Upper lobe of left lung (tissue), 6 donors: ENCODE results near the gene OSBP2. TPM values are rescaled to one million over a fixed set of nuclear protein-coding genes. Genes with fewer than 3 reads are reported as not detected.

Source experiments
- ATAC-seq, 2 donors: fragments of 200-7000 bp; cut with Tn5 transposase; one replicate each; pipeline ENCODE4 v1.9.1; 2022; ENCODE audit warnings: mild to moderate bottlenecking in 2 of 2, moderate library complexity in 2 of 2; ENCODE audit not compliant: low FRiP score in 2 of 2
- DNase-seq, 2 donors: peaks; one replicate each; pipeline ENCODE4 v3.0.0-alpha.2; 2019 to 2020
- H3K27ac ChIP-seq, 4 donors: fragments of 200-600 bp; sonication (generic); one replicate each; pipeline ENCODE4 v1.5.1; 2016 to 2019
- H3K27me3 ChIP-seq, 4 donors: fragments of 200-600 bp; sonication (generic); one replicate each; pipeline ENCODE4 v1.5.1; 2017 to 2019
- H3K36me3 ChIP-seq, 4 donors: fragments of 200-600 bp; sonication (generic); one replicate each; pipeline ENCODE4 v1.5.1; 2016 to 2019
- H3K4me1 ChIP-seq, 4 donors: fragments of 200-600 bp; sonication (generic); one replicate each; pipeline ENCODE4 v1.5.1; 2018 to 2019
- H3K4me3 ChIP-seq, 4 donors: fragments of 200-600 bp; sonication (generic); one replicate each; pipeline ENCODE4 v1.5.1; 2017 to 2019; ENCODE audit warnings: mild to moderate bottlenecking in 2 of 4, moderate library complexity in 1 of 4
- H3K9me3 ChIP-seq, 4 donors: fragments of 200-600 bp; sonication (generic); one replicate each; pipeline ENCODE4 v1.5.1; 2018 to 2019
- EP300 ChIP-seq, 4 donors: sonication (generic); formaldehyde crosslinking; IDR thresholded peaks; one replicate each; pipeline ENCODE4 v1.5.1; 2017; ENCODE audit warnings: antibody characterized with exemption in 4 of 4, control low read depth in 2 of 4
- POLR2A ChIP-seq, 4 donors: fragments of 450-650 bp; IDR thresholded peaks; one replicate each; pipeline ENCODE4 v1.5.1; 2016 to 2017; ENCODE audit warnings: antibody characterized with exemption in 4 of 4, mild to moderate bottlenecking in 2 of 4
- POLR2AphosphoS5 ChIP-seq, 2 donors: sonication (generic); formaldehyde crosslinking; IDR thresholded peaks; one replicate each; pipeline ENCODE4 v1.5.1; 2017; ENCODE audit warnings: antibody characterized with exemption in 2 of 2
- WGBS, 2 donors: methylation state at CpG; one replicate each; pipeline ENCODE4 v1.1.5; 2017 to 2018; 5-methylcytosine and 5-hydroxymethylcytosine counted together
- total RNA-seq, 6 donors: library from RNA; depleted of rRNA in 4 of 6; stranded (reverse); fragments of >200 nt in 4 of 6; gene quantifications; one replicate each; pipeline versions ENCODE4 v1.1.0 to v1.2.1, GENCODE V29; 2016 to 2021
- TF ChIP-seq, protein P1 (sequence below), 6 experiments: fragments of 450-650 bp in 4 of 6; fragments of 200-600 bp in 2 of 6; sonication (generic) in 2 of 6; IDR thresholded peaks; one replicate each; pipeline ENCODE4 v1.5.1; 2016 to 2019; ENCODE audit warnings: antibody characterized with exemption in 6 of 6
- donor health status: DM: no; HTN: no; CAD: no; lungs with moderate emphysema.
- donor health status: DM: no; HTN: yes; CAD: no; lungs with severe emphysema.

Gene OSBP2
- total RNA-seq, 6 donors from 2014 or later: 3.5 to 14.5 (median 5.0) TPM

DNA sequence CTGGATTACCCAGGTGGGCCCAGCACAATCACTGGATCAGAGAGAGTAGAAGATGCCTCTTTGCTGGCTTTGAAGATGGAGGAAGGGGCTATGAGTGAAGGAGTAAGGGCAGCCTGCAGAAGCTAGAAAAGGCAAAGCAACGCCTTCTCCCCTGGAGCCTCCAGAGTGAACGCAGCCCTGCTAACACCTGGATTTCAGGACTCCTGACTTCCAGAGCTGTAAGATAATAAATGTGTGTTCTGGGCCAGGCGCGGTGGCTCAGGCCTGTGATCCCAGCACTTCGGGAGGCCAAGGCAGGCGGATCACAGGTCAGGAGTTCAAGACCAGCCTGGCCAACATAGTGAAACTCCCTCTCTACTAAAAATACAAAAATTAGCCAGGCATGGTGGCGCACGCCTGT, 171.5 kb downstream of the OSBP2 start:
- no peak for ATAC-seq
- 87 to 88% methylated on average over 8 of the region's 8 CpGs for WGBS, 2 donors
- H3K27ac ChIP-seq: no peak overlapping the region
- H3K4me3 ChIP-seq: no peak overlapping the region
- no peak for DNase-seq
- H3K4me1 ChIP-seq: no peaks in the 10 kb centered on the region
- no peaks in the 10 kb centered on the region for H3K36me3 ChIP-seq
- no peaks in the 10 kb centered on the region for H3K9me3 ChIP-seq
- H3K27me3 ChIP-seq: no peaks in the 10 kb centered on the region
- TF ChIP-seq POLR2AphosphoS5 (IDR thresholded peaks at IDR 0.05): no peak
- TF ChIP-seq POLR2A (IDR thresholded peaks at IDR 0.05): no peak
- TF ChIP-seq, protein P1, sequence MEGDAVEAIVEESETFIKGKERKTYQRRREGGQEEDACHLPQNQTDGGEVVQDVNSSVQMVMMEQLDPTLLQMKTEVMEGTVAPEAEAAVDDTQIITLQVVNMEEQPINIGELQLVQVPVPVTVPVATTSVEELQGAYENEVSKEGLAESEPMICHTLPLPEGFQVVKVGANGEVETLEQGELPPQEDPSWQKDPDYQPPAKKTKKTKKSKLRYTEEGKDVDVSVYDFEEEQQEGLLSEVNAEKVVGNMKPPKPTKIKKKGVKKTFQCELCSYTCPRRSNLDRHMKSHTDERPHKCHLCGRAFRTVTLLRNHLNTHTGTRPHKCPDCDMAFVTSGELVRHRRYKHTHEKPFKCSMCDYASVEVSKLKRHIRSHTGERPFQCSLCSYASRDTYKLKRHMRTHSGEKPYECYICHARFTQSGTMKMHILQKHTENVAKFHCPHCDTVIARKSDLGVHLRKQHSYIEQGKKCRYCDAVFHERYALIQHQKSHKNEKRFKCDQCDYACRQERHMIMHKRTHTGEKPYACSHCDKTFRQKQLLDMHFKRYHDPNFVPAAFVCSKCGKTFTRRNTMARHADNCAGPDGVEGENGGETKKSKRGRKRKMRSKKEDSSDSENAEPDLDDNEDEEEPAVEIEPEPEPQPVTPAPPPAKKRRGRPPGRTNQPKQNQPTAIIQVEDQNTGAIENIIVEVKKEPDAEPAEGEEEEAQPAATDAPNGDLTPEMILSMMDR (IDR thresholded peaks at IDR 0.05): no peak
- no peak for TF ChIP-seq EP300 (IDR thresholded peaks at IDR 0.05)

DNA sequence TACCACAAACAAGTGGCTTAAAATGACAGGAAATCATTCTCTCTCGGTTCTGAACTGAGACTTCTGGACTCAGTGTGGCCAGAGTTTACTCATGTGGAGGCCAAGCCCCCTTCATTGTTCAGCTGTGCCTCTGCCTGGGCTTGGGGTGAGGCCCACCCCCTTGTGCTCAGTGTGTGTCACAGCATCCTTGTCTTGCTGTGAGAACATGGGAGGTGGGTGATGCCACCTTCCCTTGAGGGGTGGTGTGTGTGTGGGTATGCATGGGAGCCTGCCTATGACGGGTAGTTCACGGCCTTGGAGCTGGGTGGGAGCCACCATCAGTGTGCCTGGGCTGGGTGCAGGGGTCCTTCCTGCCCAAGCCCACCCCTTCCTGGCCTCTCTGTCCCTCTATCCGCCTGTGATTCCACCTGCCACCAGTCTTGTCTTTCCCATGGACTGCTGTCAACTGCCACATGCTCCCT, 172.2 kb downstream of the OSBP2 start:
- WGBS, 2 donors: 62 to 78% methylated on average over 4 of the region's 4 CpGs
- H3K4me3 ChIP-seq: no peak overlapping the region
- ATAC-seq (no peak), DNase-seq (no peak)
- H3K9me3 ChIP-seq: no peaks in the 10 kb centered on the region
- no peaks in the 10 kb centered on the region for H3K36me3 ChIP-seq
- H3K27ac ChIP-seq: no peak overlapping the region
- no peaks in the 10 kb centered on the region for H3K4me1 ChIP-seq
- H3K27me3 ChIP-seq: no peaks in the 10 kb centered on the region
- TF ChIP-seq, protein P1 (IDR thresholded peaks at IDR 0.05): peak in 2 of 6 experiments; percentile 11 to 19
- no peak for TF ChIP-seq POLR2A (IDR thresholded peaks at IDR 0.05)

DNA sequence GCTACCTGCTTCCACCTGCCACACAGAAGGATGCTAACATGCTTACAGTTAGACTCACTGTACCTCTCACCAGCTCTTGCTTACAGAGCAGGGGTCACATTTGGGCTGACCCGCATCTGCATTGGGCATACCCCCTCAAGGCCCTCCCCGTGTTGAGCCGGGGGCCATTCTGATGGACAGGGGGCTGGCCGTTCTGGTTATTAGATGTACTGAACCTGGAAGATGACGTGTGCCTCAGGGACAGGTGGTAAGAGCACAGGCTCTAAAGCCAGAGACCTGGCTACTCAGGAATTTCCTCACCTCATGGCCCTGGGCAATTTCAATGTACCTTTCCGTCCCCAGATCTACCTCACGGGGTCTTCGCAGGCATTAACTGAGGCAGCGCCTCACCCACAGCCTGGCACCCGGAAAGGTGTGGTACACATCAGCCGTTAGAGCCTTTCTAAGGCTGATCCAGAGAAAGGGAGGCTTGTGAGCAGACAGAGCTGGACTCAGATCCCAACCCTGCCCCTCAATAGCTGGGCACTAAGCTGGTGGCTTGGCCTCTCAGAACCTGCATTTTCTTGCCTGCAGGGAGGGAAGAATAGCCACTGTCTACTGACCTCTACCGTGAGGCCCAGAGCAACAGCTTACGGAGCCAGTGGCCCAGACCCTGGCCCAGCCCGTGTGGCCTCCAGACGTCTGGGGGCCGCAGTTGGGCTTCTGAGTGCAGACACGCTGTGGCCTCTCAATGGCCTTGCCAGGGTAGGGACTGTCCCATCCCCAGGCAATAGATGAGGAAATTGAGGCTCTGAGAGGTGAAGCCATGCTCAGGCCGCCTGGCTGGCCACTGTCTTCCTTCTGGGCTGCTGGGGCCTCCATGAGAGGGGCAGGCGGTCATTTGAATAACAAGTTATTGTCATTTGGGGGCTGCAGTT, 173.3 kb downstream of the OSBP2 start:
- Histone ChIP-seq H3K27ac (no peak overlapping the region), H3K36me3 (no peaks in the 10 kb centered on the region), H3K9me3 (no peaks in the 10 kb centered on the region), H3K4me1 (no peaks in the 10 kb centered on the region), H3K27me3 (no peaks in the 10 kb centered on the region), H3K4me3 (no peak overlapping the region)
- no peak for ATAC-seq
- 91 to 95% methylated on average over 7 to 19 of the region's 19 CpGs for WGBS, 2 donors
- TF ChIP-seq EP300 (IDR thresholded peaks at IDR 0.05) (no peak), POLR2A (IDR thresholded peaks at IDR 0.05) (no peak), POLR2AphosphoS5 (IDR thresholded peaks at IDR 0.05) (no peak)
- TF ChIP-seq, protein P1 (IDR thresholded peaks at IDR 0.05): no peak
- no peak for DNase-seq

DNA sequence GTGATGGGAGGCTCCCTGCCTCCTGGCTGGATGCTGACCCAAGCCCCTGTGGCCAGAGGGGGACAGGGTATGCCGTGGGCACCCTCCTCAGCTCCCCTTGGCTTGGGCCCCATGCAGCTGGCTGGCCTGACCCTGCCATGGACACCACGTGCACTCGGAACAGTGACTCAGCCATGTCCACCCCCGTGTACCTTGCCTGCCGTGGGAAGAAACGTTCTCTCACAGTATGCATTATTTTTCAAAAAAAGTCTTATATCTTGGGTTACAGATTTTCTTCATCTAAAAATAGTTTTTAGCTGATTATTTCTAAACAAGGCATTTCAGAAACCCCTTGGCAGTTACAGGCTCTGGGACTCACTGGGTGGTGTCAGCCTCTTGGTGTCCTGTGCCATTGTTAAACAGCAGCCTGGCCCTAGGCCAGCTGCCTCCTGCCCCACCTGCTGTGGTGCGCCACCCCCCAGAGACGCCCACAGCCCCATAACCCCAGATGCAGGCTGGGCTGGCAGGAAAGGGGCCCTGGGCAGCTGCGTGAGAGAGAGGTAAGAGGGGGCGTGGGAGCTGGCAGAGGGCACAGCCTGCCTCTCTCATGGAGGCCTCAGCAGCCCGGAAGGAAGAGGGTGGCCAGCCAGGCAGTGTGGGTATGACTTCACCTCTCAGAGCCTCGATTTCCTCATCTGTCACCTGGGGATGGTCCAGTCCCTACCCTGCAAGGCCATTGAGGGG, 174.2 kb downstream of the OSBP2 start:
- H3K27me3 ChIP-seq: no peaks in the 10 kb centered on the region
- H3K27ac ChIP-seq: no peak overlapping the region
- TF ChIP-seq POLR2A (IDR thresholded peaks at IDR 0.05): no peak
- no peaks in the 10 kb centered on the region for H3K9me3 ChIP-seq
- H3K4me1 ChIP-seq: no peaks in the 10 kb centered on the region
- ATAC-seq: no peak
- no peaks in the 10 kb centered on the region for H3K36me3 ChIP-seq
- H3K4me3 ChIP-seq: no peak overlapping the region
- WGBS, 2 donors: 63 to 69% methylated on average over 8 to 12 of the region's 12 CpGs
- DNase-seq: no peak

DNA sequence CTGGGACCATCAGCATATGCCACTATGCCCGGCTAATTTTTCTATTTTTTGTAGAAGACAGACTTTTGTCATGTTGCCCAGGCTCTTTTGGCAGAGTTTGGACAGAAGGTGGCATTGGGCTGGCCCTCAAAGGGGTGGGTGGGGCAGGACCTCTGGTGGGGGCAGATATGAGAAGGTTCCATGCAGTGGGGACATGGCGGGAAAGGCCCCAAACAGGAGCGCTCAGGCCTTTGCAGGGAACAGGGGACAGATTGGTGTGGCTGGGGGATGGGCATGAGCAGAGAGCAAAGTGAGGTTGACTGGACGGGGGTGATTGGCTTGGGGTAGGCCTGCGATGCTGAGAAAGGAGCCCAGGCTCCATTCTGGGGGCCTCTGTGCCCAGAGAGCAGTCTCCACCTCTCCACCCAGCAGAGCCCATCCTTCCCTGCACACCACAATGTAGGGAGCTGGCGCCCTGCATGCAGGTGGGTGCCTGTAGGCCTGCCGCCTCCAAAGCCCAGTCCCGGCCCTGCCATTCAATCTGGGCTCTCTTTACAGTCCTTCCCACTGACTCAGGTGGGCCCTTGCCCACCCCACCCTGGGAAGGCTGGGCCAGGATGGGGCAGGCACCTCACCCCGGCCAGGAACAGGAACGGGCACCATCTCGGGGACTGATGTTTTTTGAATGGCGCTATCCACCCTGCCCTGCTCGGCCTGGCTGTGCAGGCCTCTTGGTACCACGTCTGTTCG, 175.2 kb downstream of the OSBP2 start:
- H3K4me3 ChIP-seq: no peak overlapping the region
- DNase-seq (no peak), ATAC-seq (no peak)
- 87 to 94% methylated on average over 5 to 14 of the region's 15 CpGs for WGBS, 2 donors
- H3K27ac ChIP-seq: no peak overlapping the region
- H3K27me3 ChIP-seq: no peaks in the 10 kb centered on the region
- H3K36me3 ChIP-seq: no peaks in the 10 kb centered on the region
- H3K4me1 ChIP-seq: no peaks in the 10 kb centered on the region
- no peaks in the 10 kb centered on the region for H3K9me3 ChIP-seq
- TF ChIP-seq POLR2AphosphoS5 (IDR thresholded peaks at IDR 0.05) (no peak), EP300 (IDR thresholded peaks at IDR 0.05) (no peak), POLR2A (IDR thresholded peaks at IDR 0.05) (no peak)
- TF ChIP-seq, protein P1 (IDR thresholded peaks at IDR 0.05): no peak
